ENCODE results near the gene ITPRID2. TPM values are rescaled to one million over a fixed set of nuclear protein-coding genes. Genes with fewer than 3 reads are reported as not detected.

The ITPRID2 gene
- polyA plus RNA-seq, 3 donors: 17.9 to 50.2 (median 23.0) TPM

- H3K4me3 Mint-ChIP-seq: no peak overlapping the region
- Histone ChIP-seq H3K9ac (ENCODE audit: insufficient read depth, low read length, poor library complexity, severe bottlenecking) (no peak overlapping the region), H2AFZ (ENCODE audit: insufficient read depth, low read depth, low read length, poor library complexity, severe bottlenecking) (no peak overlapping the region), H4K20me1 (ENCODE audit: insufficient read depth, low read length) (no peaks in the 10 kb centered on the region), H3K27ac (ENCODE audit: low read depth in 1 of 2, low read length in 2 of 2) (no peak overlapping the region), H3K4me1 (ENCODE audit: control insufficient read depth in 1 of 2, insufficient read depth in 2 of 2, low read length in 2 of 2) (peaks cover 47 to 69% of the 10 kb centered on the region in 2 donors), H3K9me3 (replicated peaks in 1 of 2; ENCODE audit: control insufficient read depth in 1 of 2, insufficient read depth in 1 of 2, low read length in 2 of 2) (no peaks in the 10 kb centered on the region), H3K36me3 (replicated peaks in 1 of 2; ENCODE audit: control insufficient read depth in 1 of 2, insufficient read depth in 2 of 2, low read length in 2 of 2) (no peaks in the 10 kb centered on the region), H3K4me2 (replicated peaks; ENCODE audit: extremely low read depth, low read length, poor library complexity, severe bottlenecking) (no peak overlapping the region), H3K79me2 (ENCODE audit: insufficient read depth, low read length) (no peaks in the 10 kb centered on the region), H3K4me3 (replicated peaks in 1 of 3; ENCODE audit: low read depth in 2 of 3, low read length in 3 of 3) (no peak overlapping the region), H3K27me3 (ENCODE audit: control insufficient read depth in 2 of 2, insufficient read depth in 2 of 2, low read length in 2 of 2) (no peaks in the 10 kb centered on the region)
- no peak for TF ChIP-seq CTCF (IDR thresholded peaks at IDR 0.05)
- intact Hi-C loops (cut with micrococcal nuclease): loop anchor here in 1 of 2 donors (10.0 kb wide), 1 partner anchor 47 kb away; the partner anchor contains the start of gene ITPRID2
- H3K27me3 Mint-ChIP-seq (ENCODE audit: low read depth in 3 of 3): no peaks in the 10 kb centered on the region
- H3K4me1 Mint-ChIP-seq: peaks cover 50% of the 10 kb centered on the region
- peak overlapping the region in 6 of 7 donors; percentile 37 to 91 (median 64) for H3K27ac Mint-ChIP-seq
- DNase-seq: no peak
- WGBS (ENCODE audit: insufficient coverage): no CpG with 5 or more reads among the region's 2 CpGs
- peaks cover 0 to 3% (median 0%) of the 10 kb centered on the region in 7 donors for H3K9me3 Mint-ChIP-seq
- no peaks in the 10 kb centered on the region for H3K36me3 Mint-ChIP-seq
These were observed 43.8 kb upstream of the ITPRID2 start for GRCh38 chr2:181847702-181848101.

GRCh38 chr2:181848261-181848886 lies 43.2 kb upstream of the ITPRID2 start:
- H4K20me1 ChIP-seq (ENCODE audit: insufficient read depth, low read length): no peaks in the 10 kb centered on the region
- intact Hi-C loops (cut with micrococcal nuclease): loop anchor here in 1 of 2 donors (10.0 kb wide), 1 partner anchor 46 kb away; the partner anchor contains the start of gene ITPRID2
- no peak for TF ChIP-seq CTCF (IDR thresholded peaks at IDR 0.05)
- no peaks in the 10 kb centered on the region for H3K79me2 ChIP-seq (ENCODE audit: insufficient read depth, low read length)
- peaks cover 48 to 69% of the 10 kb centered on the region in 2 donors for H3K4me1 ChIP-seq (ENCODE audit: control insufficient read depth in 1 of 2, insufficient read depth in 2 of 2, low read length in 2 of 2)
- H3K36me3 ChIP-seq (replicated peaks in 1 of 2; ENCODE audit: control insufficient read depth in 1 of 2, insufficient read depth in 2 of 2, low read length in 2 of 2): no peaks in the 10 kb centered on the region
- no CpG with 5 or more reads among the region's 3 CpGs for WGBS (ENCODE audit: insufficient coverage)
- H3K9me3 ChIP-seq (replicated peaks in 1 of 2; ENCODE audit: control insufficient read depth in 1 of 2, insufficient read depth in 1 of 2, low read length in 2 of 2): no peaks in the 10 kb centered on the region
- Mint-ChIP-seq H3K27ac (peak overlapping the region; percentile 37 to 91 (median 65)), H3K27me3 (ENCODE audit: low read depth in 3 of 3) (no peaks in the 10 kb centered on the region), H3K36me3 (no peaks in the 10 kb centered on the region), H3K9me3 (peaks cover 0 to 3% (median 0%) of the 10 kb centered on the region in 7 donors), H3K4me3 (peak overlapping the region in 1 of 2 donors; percentile 10), H3K4me1 (peaks cover 52% of the 10 kb centered on the region)
- H2AFZ ChIP-seq (ENCODE audit: insufficient read depth, low read depth, low read length, poor library complexity, severe bottlenecking): no peak overlapping the region
- H3K4me2 ChIP-seq (replicated peaks; ENCODE audit: extremely low read depth, low read length, poor library complexity, severe bottlenecking): no peak overlapping the region
- DNase-seq: peak; percentile 54 to 82 (median 81)
- no peaks in the 10 kb centered on the region for H3K27me3 ChIP-seq (ENCODE audit: control insufficient read depth in 2 of 2, insufficient read depth in 2 of 2, low read length in 2 of 2)
- H3K9ac ChIP-seq (ENCODE audit: insufficient read depth, low read length, poor library complexity, severe bottlenecking): no peak overlapping the region
- H3K27ac ChIP-seq (ENCODE audit: low read depth in 1 of 2, low read length in 2 of 2): peak overlapping the region in 1 of 2 donors; percentile 62
- H3K4me3 ChIP-seq (replicated peaks in 1 of 3; ENCODE audit: low read depth in 2 of 3, low read length in 3 of 3): no peak overlapping the region
